GM06990 (cell line): ENCODE results near the gene SIL1.

Experiments
- DNase-seq: peaks from one replicate; pipeline ENCODE4 v3.0.0-alpha.2; 2011; ENCODE audit not compliant: insufficient read length; ENCODE audit errors: extremely low read depth
- H3K27me3 ChIP-seq: replicated peaks from 2 replicates; pipeline ENCODE4 v1.6.0; 2011; ENCODE audit warnings: low read length; ENCODE audit not compliant: control insufficient read depth, insufficient read depth
- H3K36me3 ChIP-seq: 2 replicates; pipeline ENCODE4 v1.5.1; 2011; ENCODE audit warnings: low read length; ENCODE audit not compliant: control insufficient read depth, insufficient read depth
- H3K4me3 ChIP-seq: replicated peaks from 2 replicates; pipeline ENCODE4 v1.5.1; 2011; ENCODE audit warnings: low read depth, mild to moderate bottlenecking, control low read depth, low read length
- CTCF ChIP-seq: IDR thresholded peaks from 2 replicates; pipeline ENCODE4 v1.5.1; 2011; ENCODE audit warnings: low read length, control low read depth, mild to moderate bottlenecking, inconsistent platforms; ENCODE audit not compliant: insufficient read depth, poor library complexity, severe bottlenecking

The SIL1 gene

GRCh38 chr5:139188558-139189270 is 9.5 kb downstream of the SIL1 start:
- H3K27me3 ChIP-seq: no peaks in the 10 kb centered on the region
- TF ChIP-seq CTCF: no peak
- H3K36me3 ChIP-seq: peaks cover 4% of the 10 kb centered on the region
- DNase-seq: no peak
- H3K4me3 ChIP-seq: no peak overlapping the region

- no peak for DNase-seq
- no peak for TF ChIP-seq CTCF
- H3K36me3 ChIP-seq: peaks cover 3% of the 10 kb centered on the region
Measured at GRCh38 chr5:139186752-139187326, 11.3 kb downstream of the SIL1 start.

GRCh38 chr5:139186261-139186660 is 11.9 kb downstream of the SIL1 start:
- Histone ChIP-seq H3K36me3 (peaks cover 3% of the 10 kb centered on the region), H3K4me3 (no peak overlapping the region), H3K27me3 (no peaks in the 10 kb centered on the region)
- no peak for TF ChIP-seq CTCF
- DNase-seq: no peak

More at GRCh38 chr5:139186752-139187326, 11.3 kb downstream of the SIL1 start:
- H3K27me3 ChIP-seq: no peaks in the 10 kb centered on the region
- H3K4me3 ChIP-seq: no peak overlapping the region

- no peak for DNase-seq
- Histone ChIP-seq H3K36me3 (peaks cover 3% of the 10 kb centered on the region), H3K4me3 (no peak overlapping the region), H3K27me3 (no peaks in the 10 kb centered on the region)
- no peak for TF ChIP-seq CTCF
Measured at GRCh38 chr5:139185589-139185988, 12.6 kb downstream of the SIL1 start.

- Histone ChIP-seq H3K4me3 (no peak overlapping the region), H3K27me3 (no peaks in the 10 kb centered on the region), H3K36me3 (peaks cover 2% of the 10 kb centered on the region)
- TF ChIP-seq CTCF: no peak
- no peak for DNase-seq
Measured at GRCh38 chr5:139183502-139183901, 14.7 kb downstream of the SIL1 start.
